ENCODE data around the gene MPI. TPM values are rescaled to one million over a fixed set of nuclear protein-coding genes. Genes with fewer than 3 reads are reported as not detected.

MPI gene
- total RNA-seq, 4 donors from 2014 or later, result 63.1 to 176 (median 98.4) TPM

GRCh38 chr15:74890665-74890960 lies 771 bp downstream of the MPI start:
- H3K9me3 ChIP-seq, result no peaks in the 10 kb centered on the region
- TF ChIP-seq POLR2A (IDR thresholded peaks at IDR 0.05) (no peak), EP300 (IDR thresholded peaks at IDR 0.05; ENCODE audit: low read depth) (no peak), CTCF (IDR thresholded peaks at IDR 0.05) (no peak), POLR2AphosphoS5 (IDR thresholded peaks at IDR 0.05) (no peak)
- intact Hi-C loops (cut with DNase I; ENCODE audit: low total_unique reads), result no loop called here
- in situ Hi-C loops (cut with MboI; ENCODE audit: low pct_ligation_motif_present in 1 of 4, low pct_unique_long_range_greater_than_20kb in 1 of 4, low sequenced_read_pairs in 3 of 4), result no loop called here
- no peak for DNase-seq
- H3K4me3 ChIP-seq, result peak overlapping the region; percentile 56 to 98 (median 76)
- peak overlapping the region; percentile 82 to 89 (median 84) for H3K27ac ChIP-seq
- WGBS, 2 donors (ENCODE audit: low coverage in 1 of 2), result 15% methylated on average over 1 of the region's 1 CpG; no CpG with 5 or more reads in 1 of the 2 donors
- H3K36me3 ChIP-seq, result no peaks in the 10 kb centered on the region
- H3K4me1 ChIP-seq, result peaks cover 3 to 49% (median 32%) of the 10 kb centered on the region in 4 donors
- no peaks in the 10 kb centered on the region for H3K27me3 ChIP-seq

GRCh38 chr15:74891469-74891868 lies 1.6 kb downstream of the MPI start:
- Histone ChIP-seq H3K27ac (peak overlapping the region; percentile 82 to 89 (median 84)), H3K36me3 (no peaks in the 10 kb centered on the region), H3K9me3 (no peaks in the 10 kb centered on the region), H3K27me3 (no peaks in the 10 kb centered on the region), H3K4me3 (no peak overlapping the region), H3K4me1 (peaks cover 3 to 42% (median 32%) of the 10 kb centered on the region in 4 donors)
- peak; percentile 85 for DNase-seq
- WGBS, 2 donors (ENCODE audit: low coverage in 1 of 2), result 80% methylated on average over 1 to 3 of the region's 3 CpGs
- intact Hi-C loops (cut with DNase I; ENCODE audit: low total_unique reads) (no loop called here), in situ Hi-C loops (cut with MboI; ENCODE audit: low pct_ligation_motif_present in 1 of 4, low pct_unique_long_range_greater_than_20kb in 1 of 4, low sequenced_read_pairs in 3 of 4) (no loop called here)
- TF ChIP-seq POLR2AphosphoS5 (IDR thresholded peaks at IDR 0.05) (peak; percentile 21 to 77 (median 72)), EP300 (IDR thresholded peaks at IDR 0.05; ENCODE audit: low read depth) (peak; percentile 66), CTCF (IDR thresholded peaks at IDR 0.05) (no peak), POLR2A (IDR thresholded peaks at IDR 0.05) (peak; percentile 8)

GRCh38 chr15:74892313-74892712 lies 2.5 kb downstream of the MPI start:
- peak; percentile 54 for DNase-seq

GRCh38 chr15:74892931-74893330 lies 3.1 kb downstream of the MPI start:
- intact Hi-C loops (cut with DNase I; ENCODE audit: low total_unique reads) (no loop called here), in situ Hi-C loops (cut with MboI; ENCODE audit: low pct_ligation_motif_present in 1 of 4, low pct_unique_long_range_greater_than_20kb in 1 of 4, low sequenced_read_pairs in 3 of 4) (no loop called here)
- H3K4me1 ChIP-seq, result peaks cover 3 to 42% (median 32%) of the 10 kb centered on the region in 4 donors
- H3K27me3 ChIP-seq, result no peaks in the 10 kb centered on the region
- 93% methylated on average over 2 of the region's 2 CpGs; no CpG with 5 or more reads in 1 of the 2 donors for WGBS, 2 donors (ENCODE audit: low coverage in 1 of 2)
- H3K36me3 ChIP-seq, result no peaks in the 10 kb centered on the region
- DNase-seq, result no peak
- TF ChIP-seq CTCF (IDR thresholded peaks at IDR 0.05) (no peak), EP300 (IDR thresholded peaks at IDR 0.05; ENCODE audit: low read depth) (no peak), POLR2A (IDR thresholded peaks at IDR 0.05) (no peak)
- peak overlapping the region in 2 of 4 donors; percentile 84 to 89 for H3K27ac ChIP-seq
- H3K4me3 ChIP-seq, result no peak overlapping the region
- H3K9me3 ChIP-seq, result no peaks in the 10 kb centered on the region

More at GRCh38 chr15:74892313-74892712, 2.5 kb downstream of the MPI start:
- Histone ChIP-seq H3K9me3 (no peaks in the 10 kb centered on the region), H3K36me3 (no peaks in the 10 kb centered on the region), H3K27ac (peak overlapping the region; percentile 82 to 89 (median 84)), H3K27me3 (no peaks in the 10 kb centered on the region), H3K4me1 (peaks cover 3 to 42% (median 32%) of the 10 kb centered on the region in 4 donors), H3K4me3 (no peak overlapping the region)
- in situ Hi-C loops (cut with MboI; ENCODE audit: low pct_ligation_motif_present in 1 of 4, low pct_unique_long_range_greater_than_20kb in 1 of 4, low sequenced_read_pairs in 3 of 4) (no loop called here), intact Hi-C loops (cut with DNase I; ENCODE audit: low total_unique reads) (no loop called here)
- no peak for TF ChIP-seq CTCF (IDR thresholded peaks at IDR 0.05)
- TF ChIP-seq EP300 (IDR thresholded peaks at IDR 0.05; ENCODE audit: low read depth), result no peak
- TF ChIP-seq POLR2AphosphoS5 (IDR thresholded peaks at IDR 0.05), result no peak
- no peak for TF ChIP-seq POLR2A (IDR thresholded peaks at IDR 0.05)
- WGBS, 2 donors (ENCODE audit: low coverage in 1 of 2), result 20 to 87% methylated on average over 1 to 3 of the region's 3 CpGs

All from transverse colon (tissue), 4 donors.